Activated T-cell treated with anti-CD3 and anti-CD28 coated beads, Interleukin-2, amount 50 U/mL, for 24 hours (primary cell): ENCODE data around the gene FANK1.
A peak's percentile ranks its signal among the peaks of the same experiment; 100 is the strongest.
"Not testable (repeated sequence)": the region's sequence is repeated elsewhere in the genome, so short reads cannot be mapped to it uniquely, and the experiment has no call there.

Source experiments
- DNase-seq: peaks from one replicate; pipeline ENCODE4 v3.0.0-alpha.2; 2020
- H3K27ac Mint-ChIP-seq: 2 replicates; pipeline ENCODE4 v1.8.0; 2020; ENCODE audit warnings: mild to moderate bottlenecking, mixed read lengths
- H3K27me3 Mint-ChIP-seq: 2 replicates; pipeline ENCODE4 v1.8.0; 2020; ENCODE audit warnings: mixed read lengths
- H3K36me3 Mint-ChIP-seq: 2 replicates; pipeline ENCODE4 v1.8.0; 2020; ENCODE audit warnings: low read depth, mixed read lengths
- H3K4me1 Mint-ChIP-seq: 2 replicates; pipeline ENCODE4 v1.8.0; 2020; ENCODE audit warnings: low read depth, mixed read lengths
- H3K4me3 Mint-ChIP-seq: 2 replicates; pipeline ENCODE4 v1.8.0; 2020; ENCODE audit warnings: mild to moderate bottlenecking, moderate library complexity, mixed read lengths
- H3K9me3 Mint-ChIP-seq: 2 replicates; pipeline ENCODE4 v1.8.0; 2020; ENCODE audit warnings: mixed read lengths

Gene FANK1

DNA sequence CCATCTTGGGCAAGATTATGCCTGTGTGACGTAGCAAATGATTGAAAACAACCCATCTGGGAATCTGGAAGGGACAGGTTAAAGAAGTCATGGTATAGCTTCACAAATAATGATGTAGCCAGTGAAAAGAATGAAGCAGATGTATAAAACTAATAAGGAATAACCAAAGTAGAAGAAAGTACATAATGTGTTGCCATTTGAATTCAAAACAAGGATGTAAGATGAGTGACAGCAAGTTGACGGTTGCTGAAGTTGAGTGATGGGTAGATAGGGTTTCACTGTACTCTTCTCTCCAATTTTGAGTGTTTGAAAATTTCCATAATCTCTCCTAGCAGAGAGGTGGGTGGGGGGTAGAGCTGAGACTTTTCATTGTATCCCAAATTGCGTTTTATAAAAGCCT is 133.6 kb downstream of the FANK1 start:
- Mint-ChIP-seq H3K36me3 (no peaks in the 10 kb centered on the region), H3K27me3 (no peaks in the 10 kb centered on the region), H3K4me3 (no peak overlapping the region), H3K27ac (no peak overlapping the region), H3K9me3 (peaks cover 15% of the 10 kb centered on the region), H3K4me1 (no peaks in the 10 kb centered on the region)
- DNase-seq = no peak

GRCh38 chr10:126034586-126034985 is 138.2 kb downstream of the FANK1 start:
- Mint-ChIP-seq H3K9me3 (peaks cover 3% of the 10 kb centered on the region), H3K4me3 (no peak overlapping the region), H3K27me3 (no peaks in the 10 kb centered on the region), H3K36me3 (no peaks in the 10 kb centered on the region), H3K4me1 (no peaks in the 10 kb centered on the region), H3K27ac (no peak overlapping the region)
- DNase-seq = no peak

GRCh38 chr10:126036515-126036914 is 140.2 kb downstream of the FANK1 start:
- H3K4me1 Mint-ChIP-seq = peaks cover 2% of the 10 kb centered on the region
- H3K36me3 Mint-ChIP-seq = no peaks in the 10 kb centered on the region
- DNase-seq = no peak
- H3K27ac Mint-ChIP-seq = no peak overlapping the region
- H3K4me3 Mint-ChIP-seq = no peak overlapping the region
- peaks cover 3% of the 10 kb centered on the region for H3K9me3 Mint-ChIP-seq
- H3K27me3 Mint-ChIP-seq = no peaks in the 10 kb centered on the region

DNA sequence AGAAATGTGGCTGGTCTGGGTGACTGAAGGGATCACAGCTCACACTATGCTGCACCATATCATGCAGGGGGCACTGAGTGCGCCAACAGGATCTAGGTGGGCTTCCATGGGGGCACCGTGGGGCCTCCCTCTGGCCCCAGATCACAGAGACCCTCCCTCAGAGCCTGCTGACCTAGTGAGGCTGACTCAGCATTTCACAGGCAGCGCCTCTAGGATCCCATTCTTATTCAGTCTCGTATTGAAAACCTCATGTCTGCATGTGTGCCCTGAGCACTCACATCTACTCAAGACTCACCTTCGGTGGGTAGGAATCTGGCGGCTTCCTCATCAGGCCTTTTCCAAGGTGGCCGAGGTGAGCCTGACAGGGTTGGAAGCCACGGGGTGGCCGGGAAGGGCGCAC is 141.6 kb downstream of the FANK1 start:
- peaks cover 3% of the 10 kb centered on the region for H3K9me3 Mint-ChIP-seq
- no peak overlapping the region for H3K27ac Mint-ChIP-seq
- no peak for DNase-seq
- H3K4me3 Mint-ChIP-seq = no peak overlapping the region
- H3K36me3 Mint-ChIP-seq = no peaks in the 10 kb centered on the region
- H3K27me3 Mint-ChIP-seq = no peaks in the 10 kb centered on the region
- peaks cover 13% of the 10 kb centered on the region for H3K4me1 Mint-ChIP-seq

GRCh38 chr10:126041117-126041516 is 144.8 kb downstream of the FANK1 start:
- no peaks in the 10 kb centered on the region for H3K36me3 Mint-ChIP-seq
- no peaks in the 10 kb centered on the region for H3K9me3 Mint-ChIP-seq
- no peak overlapping the region for H3K4me3 Mint-ChIP-seq
- H3K27me3 Mint-ChIP-seq = peaks cover 4% of the 10 kb centered on the region
- H3K4me1 Mint-ChIP-seq = peaks cover 13% of the 10 kb centered on the region
- H3K27ac Mint-ChIP-seq = no peak overlapping the region
- DNase-seq = no peak

DNA sequence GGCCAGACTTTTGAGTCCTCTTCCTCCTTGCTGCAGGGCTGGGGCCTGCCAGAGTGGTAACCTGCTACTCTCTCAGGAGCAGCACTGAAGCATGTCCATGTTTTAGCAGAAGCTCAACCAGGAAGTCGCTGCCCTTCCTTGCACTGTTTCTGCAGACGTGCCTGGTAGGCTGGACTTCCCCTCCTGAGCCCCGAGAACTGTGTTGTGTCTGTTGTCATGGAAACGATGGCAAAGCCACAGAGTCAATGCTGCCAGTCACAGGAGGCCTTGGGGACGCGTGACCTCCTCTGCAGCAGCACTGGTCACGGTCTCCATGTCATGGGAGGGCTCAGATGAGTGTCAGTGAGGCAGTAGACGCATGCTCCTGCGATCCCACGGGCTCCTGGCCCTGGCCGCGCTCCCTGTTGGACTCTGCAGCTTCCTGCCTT is 145.5 kb downstream of the FANK1 start:
- peaks cover 13% of the 10 kb centered on the region for H3K4me1 Mint-ChIP-seq
- DNase-seq = peak; percentile 54
- H3K9me3 Mint-ChIP-seq = no peaks in the 10 kb centered on the region
- H3K4me3 Mint-ChIP-seq = peak overlapping the region; percentile 16
- H3K27ac Mint-ChIP-seq = peak overlapping the region; percentile 88
- no peaks in the 10 kb centered on the region for H3K36me3 Mint-ChIP-seq
- peaks cover 4% of the 10 kb centered on the region for H3K27me3 Mint-ChIP-seq

GRCh38 chr10:126042354-126042753 is 146.0 kb downstream of the FANK1 start:
- Mint-ChIP-seq H3K27me3 (peaks cover 4% of the 10 kb centered on the region), H3K27ac (peak overlapping the region; percentile 88), H3K36me3 (no peaks in the 10 kb centered on the region), H3K4me1 (peaks cover 13% of the 10 kb centered on the region), H3K9me3 (no peaks in the 10 kb centered on the region), H3K4me3 (peak overlapping the region; percentile 16)
- DNase-seq = no peak

GRCh38 chr10:126042906-126043305 is 146.5 kb downstream of the FANK1 start:
- H3K36me3 Mint-ChIP-seq = no peaks in the 10 kb centered on the region
- no peak for DNase-seq
- peaks cover 4% of the 10 kb centered on the region for H3K27me3 Mint-ChIP-seq
- peaks cover 13% of the 10 kb centered on the region for H3K4me1 Mint-ChIP-seq
- H3K9me3 Mint-ChIP-seq = no peaks in the 10 kb centered on the region
- H3K27ac Mint-ChIP-seq = no peak overlapping the region
- no peak overlapping the region for H3K4me3 Mint-ChIP-seq

- DNase-seq = no peak
- no peaks in the 10 kb centered on the region for H3K36me3 Mint-ChIP-seq
- no peaks in the 10 kb centered on the region for H3K9me3 Mint-ChIP-seq
- peaks cover 13% of the 10 kb centered on the region for H3K4me1 Mint-ChIP-seq
- peaks cover 4% of the 10 kb centered on the region for H3K27me3 Mint-ChIP-seq
- no peak overlapping the region for H3K27ac Mint-ChIP-seq
- H3K4me3 Mint-ChIP-seq = no peak overlapping the region
Measured at GRCh38 chr10:126043389-126043788, 147.0 kb downstream of the FANK1 start.

DNA sequence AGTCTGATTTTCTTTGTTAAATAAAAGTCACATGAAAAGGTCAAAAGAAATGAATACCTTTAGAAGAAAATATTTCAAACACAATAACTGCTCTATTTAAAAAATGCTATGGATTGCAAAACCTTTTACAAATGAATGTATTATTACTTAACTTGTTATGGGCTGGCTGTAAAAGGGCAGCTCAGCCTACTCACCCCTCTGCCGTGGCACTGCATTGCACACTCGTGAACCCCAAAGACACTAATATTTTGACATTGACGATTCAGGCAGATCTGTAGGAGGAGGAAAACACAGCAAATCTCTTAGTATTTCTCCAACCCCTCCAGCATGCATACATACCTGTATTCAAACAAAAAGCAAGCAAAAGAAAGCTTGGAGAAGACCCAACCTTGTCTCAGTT is 149.5 kb downstream of the FANK1 start:
- no peaks in the 10 kb centered on the region for H3K9me3 Mint-ChIP-seq
- no peak for DNase-seq
- no peak overlapping the region for H3K4me3 Mint-ChIP-seq
- H3K4me1 Mint-ChIP-seq = peaks cover 13% of the 10 kb centered on the region
- H3K27me3 Mint-ChIP-seq = peaks cover 4% of the 10 kb centered on the region
- no peaks in the 10 kb centered on the region for H3K36me3 Mint-ChIP-seq
- H3K27ac Mint-ChIP-seq = no peak overlapping the region

- peaks cover 4% of the 10 kb centered on the region for H3K27me3 Mint-ChIP-seq
- no peak overlapping the region for H3K27ac Mint-ChIP-seq
- no peak for DNase-seq
- H3K4me1 Mint-ChIP-seq = peaks cover 8% of the 10 kb centered on the region
- H3K4me3 Mint-ChIP-seq = no peak overlapping the region
- H3K9me3 Mint-ChIP-seq = no peaks in the 10 kb centered on the region
- no peaks in the 10 kb centered on the region for H3K36me3 Mint-ChIP-seq
Measured at GRCh38 chr10:126046831-126047230, 150.5 kb downstream of the FANK1 start.

GRCh38 chr10:126047749-126048148 is 151.4 kb downstream of the FANK1 start:
- not testable (repeated sequence) for H3K27me3 Mint-ChIP-seq, H3K36me3 Mint-ChIP-seq, H3K27ac Mint-ChIP-seq, H3K4me3 Mint-ChIP-seq, H3K9me3 Mint-ChIP-seq, DNase-seq, H3K4me1 Mint-ChIP-seq

- no peak overlapping the region for H3K27ac Mint-ChIP-seq
- no peak for DNase-seq
- H3K36me3 Mint-ChIP-seq = no peaks in the 10 kb centered on the region
- no peaks in the 10 kb centered on the region for H3K4me1 Mint-ChIP-seq
- no peaks in the 10 kb centered on the region for H3K9me3 Mint-ChIP-seq
- H3K4me3 Mint-ChIP-seq = no peak overlapping the region
- no peaks in the 10 kb centered on the region for H3K27me3 Mint-ChIP-seq
Measured at GRCh38 chr10:126049759-126050700, 153.7 kb downstream of the FANK1 start.

DNA sequence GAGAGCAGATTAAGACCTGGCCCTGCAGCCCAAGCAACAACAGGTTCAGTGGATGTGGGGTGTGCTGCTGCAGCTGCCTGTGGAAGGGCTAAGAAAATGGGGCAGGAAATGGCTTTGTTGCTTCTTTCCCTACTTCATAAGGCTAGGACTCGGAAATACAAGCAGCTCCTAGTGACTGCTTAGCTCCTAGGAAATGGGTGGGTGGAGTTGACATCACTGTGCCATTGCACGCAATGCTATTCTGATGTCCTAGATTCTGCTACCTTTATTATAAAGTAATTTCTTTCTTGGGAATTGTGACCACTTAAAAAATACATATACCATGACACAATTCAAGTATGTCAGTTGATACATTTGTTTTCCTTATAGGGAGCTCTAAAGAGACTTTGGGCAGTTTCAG is 155.8 kb downstream of the FANK1 start:
- H3K27me3 Mint-ChIP-seq = no peaks in the 10 kb centered on the region
- DNase-seq = no peak
- H3K4me1 Mint-ChIP-seq = no peaks in the 10 kb centered on the region
- H3K4me3 Mint-ChIP-seq = no peak overlapping the region
- no peaks in the 10 kb centered on the region for H3K36me3 Mint-ChIP-seq
- no peak overlapping the region for H3K27ac Mint-ChIP-seq
- H3K9me3 Mint-ChIP-seq = no peaks in the 10 kb centered on the region

GRCh38 chr10:126054191-126054590 is 157.8 kb downstream of the FANK1 start:
- no peaks in the 10 kb centered on the region for H3K4me1 Mint-ChIP-seq
- no peaks in the 10 kb centered on the region for H3K27me3 Mint-ChIP-seq
- DNase-seq = no peak
- no peak overlapping the region for H3K4me3 Mint-ChIP-seq
- H3K27ac Mint-ChIP-seq = no peak overlapping the region
- no peaks in the 10 kb centered on the region for H3K36me3 Mint-ChIP-seq
- no peaks in the 10 kb centered on the region for H3K9me3 Mint-ChIP-seq
